ENCODE measurements around the gene EOMES. TPM values are rescaled to one million over a fixed set of nuclear protein-coding genes. Genes with fewer than 3 reads are reported as not detected.

EOMES gene
- total RNA-seq, 2 experiments from 2014 or later, result 4.6 to 5.6 TPM

- H3K4me3 Mint-ChIP-seq, result no peak overlapping the region
- H3K27me3 Mint-ChIP-seq, result peaks cover 69% of the 10 kb centered on the region
- peaks cover 22% of the 10 kb centered on the region for H3K36me3 Mint-ChIP-seq (ENCODE audit: low read depth)
Measured at GRCh38 chr3:27717200-27717852, 4.8 kb downstream of the EOMES start.

GRCh38 chr3:27716309-27716708 is 5.8 kb downstream of the EOMES start:
- CTCF ChIA-PET, result interaction anchor here (1.0 to 2.1 kb wide), 5 partner anchors 7 to 612 kb away, joined by 3 to 8 read pairs (median 3); no protein-coding TSS in a partner anchor
- no peaks in the 10 kb centered on the region for H3K9me3 Mint-ChIP-seq
- peak overlapping the region; percentile 11 for H3K27ac Mint-ChIP-seq
- H3K4me3 Mint-ChIP-seq, result no peak overlapping the region
- DNase-seq, result no peak
- peaks cover 68% of the 10 kb centered on the region for H3K27me3 Mint-ChIP-seq
- POLR2A ChIA-PET, result no interaction called here
- peaks cover 51% of the 10 kb centered on the region for H3K4me1 Mint-ChIP-seq
- H3K36me3 Mint-ChIP-seq (ENCODE audit: low read depth), result peaks cover 22% of the 10 kb centered on the region

More at GRCh38 chr3:27717200-27717852, 4.8 kb downstream of the EOMES start:
- Mint-ChIP-seq H3K9me3 (no peaks in the 10 kb centered on the region), H3K27ac (no peak overlapping the region), H3K4me1 (peaks cover 49% of the 10 kb centered on the region)
- ChIA-PET CTCF (interaction anchor here (1.2 kb wide), 1 partner anchor 10 kb away, joined by 6 read pairs; no protein-coding TSS in a partner anchor), POLR2A (no interaction called here)
- DNase-seq, result no peak

GRCh38 chr3:27715863-27716262 is 6.3 kb downstream of the EOMES start:
- Mint-ChIP-seq H3K27me3 (peaks cover 64% of the 10 kb centered on the region), H3K27ac (peak overlapping the region; percentile 28), H3K36me3 (ENCODE audit: low read depth) (peaks cover 19% of the 10 kb centered on the region), H3K9me3 (no peaks in the 10 kb centered on the region), H3K4me3 (no peak overlapping the region), H3K4me1 (peaks cover 47% of the 10 kb centered on the region)
- CTCF ChIA-PET, result interaction anchor here (1.0 to 2.1 kb wide), 4 partner anchors 8 to 612 kb away, joined by 3 to 8 read pairs (median 3); no protein-coding TSS in a partner anchor
- no peak for DNase-seq
- POLR2A ChIA-PET, result interaction anchor here (1.4 kb wide), 1 partner anchor 633 kb away, joined by 3 read pairs; the partner anchor contains the start of genes AZI2 and ZCWPW2

- Mint-ChIP-seq H3K36me3 (ENCODE audit: low read depth) (peaks cover 19% of the 10 kb centered on the region), H3K27me3 (peaks cover 60% of the 10 kb centered on the region), H3K4me1 (peaks cover 44% of the 10 kb centered on the region), H3K4me3 (peak overlapping the region; percentile 79), H3K27ac (no peak overlapping the region), H3K9me3 (no peaks in the 10 kb centered on the region)
- POLR2A ChIA-PET, result interaction anchor here (1.4 kb wide), 1 partner anchor 633 kb away, joined by 3 read pairs; the partner anchor contains the start of genes AZI2 and ZCWPW2
- no peak for DNase-seq
- CTCF ChIA-PET, result interaction anchor here (1.0 to 2.1 kb wide), 4 partner anchors 8 to 613 kb away, joined by 3 to 8 read pairs (median 3); no protein-coding TSS in a partner anchor
Measured at GRCh38 chr3:27715454-27715806, 6.7 kb downstream of the EOMES start.

GRCh38 chr3:27714692-27715453 is 7.2 kb downstream of the EOMES start:
- H3K27ac Mint-ChIP-seq, result peak overlapping the region; percentile 54
- peaks cover 40% of the 10 kb centered on the region for H3K4me1 Mint-ChIP-seq
- ChIA-PET CTCF (interaction anchor here (1.1 to 2.1 kb wide), 3 partner anchors 9 to 613 kb away, joined by 3 to 8 read pairs (median 3); no protein-coding TSS in a partner anchor), POLR2A (interaction anchor here (1.4 kb wide), 1 partner anchor 634 kb away, joined by 3 read pairs; the partner anchor contains the start of genes AZI2 and ZCWPW2)
- H3K9me3 Mint-ChIP-seq, result no peaks in the 10 kb centered on the region
- peak; percentile 34 for DNase-seq
- H3K36me3 Mint-ChIP-seq (ENCODE audit: low read depth), result peaks cover 16% of the 10 kb centered on the region
- H3K4me3 Mint-ChIP-seq, result peak overlapping the region; percentile 79
- H3K27me3 Mint-ChIP-seq, result peaks cover 59% of the 10 kb centered on the region

GRCh38 chr3:27714146-27714526 is 8.0 kb downstream of the EOMES start:
- ChIA-PET POLR2A (no interaction called here), CTCF (interaction anchor here (1.4 to 3.6 kb wide), 5 partner anchors 8 to 621 kb away, joined by 4 to 109 read pairs (median 46); partner anchors contain the start of gene EOMES)
- DNase-seq, result no peak
- H3K27me3 Mint-ChIP-seq, result peaks cover 54% of the 10 kb centered on the region
- H3K4me1 Mint-ChIP-seq, result peaks cover 40% of the 10 kb centered on the region
- peaks cover 16% of the 10 kb centered on the region for H3K36me3 Mint-ChIP-seq (ENCODE audit: low read depth)
- H3K9me3 Mint-ChIP-seq, result no peaks in the 10 kb centered on the region
- peak overlapping the region; percentile 6 for H3K27ac Mint-ChIP-seq
- peak overlapping the region; percentile 79 for H3K4me3 Mint-ChIP-seq

GRCh38 chr3:27713435-27714145 is 8.5 kb downstream of the EOMES start:
- peak overlapping the region; percentile 64 for H3K27ac Mint-ChIP-seq
- POLR2A ChIA-PET, result interaction anchor here (1.7 to 2.8 kb wide), 4 partner anchors 9 to 635 kb away, joined by 9 to 35 read pairs (median 16); partner anchors contain the start of genes AZI2, EOMES and ZCWPW2
- CTCF ChIA-PET, result interaction anchor here (1.0 to 3.6 kb wide), 13 partner anchors 9 to 636 kb away, joined by 3 to 109 read pairs (median 25); partner anchors contain the start of genes AZI2, EOMES and ZCWPW2
- no peak for DNase-seq
- peaks cover 16% of the 10 kb centered on the region for H3K36me3 Mint-ChIP-seq (ENCODE audit: low read depth)
- H3K27me3 Mint-ChIP-seq, result peaks cover 55% of the 10 kb centered on the region
- peak overlapping the region; percentile 79 for H3K4me3 Mint-ChIP-seq
- no peaks in the 10 kb centered on the region for H3K9me3 Mint-ChIP-seq
- H3K4me1 Mint-ChIP-seq, result peaks cover 40% of the 10 kb centered on the region

- DNase-seq, result no peak
- H3K4me3 Mint-ChIP-seq, result peak overlapping the region; percentile 79
- ChIA-PET POLR2A (interaction anchor here (1.3 to 2.8 kb wide), 6 partner anchors 10 to 636 kb away, joined by 4 to 35 read pairs (median 12); partner anchors contain the start of genes AZI2, EOMES, SLC4A7 and ZCWPW2), CTCF (interaction anchor here (0.9 to 3.6 kb wide), 23 partner anchors 9 to 637 kb away, joined by 3 to 109 read pairs (median 5); partner anchors contain the start of genes AZI2, EOMES and ZCWPW2)
- no peaks in the 10 kb centered on the region for H3K9me3 Mint-ChIP-seq
- H3K27ac Mint-ChIP-seq, result peak overlapping the region; percentile 64
- peaks cover 53% of the 10 kb centered on the region for H3K27me3 Mint-ChIP-seq
- H3K36me3 Mint-ChIP-seq (ENCODE audit: low read depth), result peaks cover 13% of the 10 kb centered on the region
- peaks cover 37% of the 10 kb centered on the region for H3K4me1 Mint-ChIP-seq
Measured at GRCh38 chr3:27713078-27713423, 9.1 kb downstream of the EOMES start.

GRCh38 chr3:27712136-27713077 is 9.7 kb downstream of the EOMES start:
- peaks cover 35% of the 10 kb centered on the region for H3K4me1 Mint-ChIP-seq
- CTCF ChIA-PET, result interaction anchor here (0.6 to 3.6 kb wide), 71 partner anchors 9 to 956 kb away, joined by 3 to 109 read pairs (median 4); partner anchors contain the start of genes AZI2, EOMES and ZCWPW2
- H3K27me3 Mint-ChIP-seq, result peaks cover 49% of the 10 kb centered on the region
- peak overlapping the region; percentile 79 for H3K4me3 Mint-ChIP-seq
- DNase-seq, result peak; percentile 84
- H3K9me3 Mint-ChIP-seq, result no peaks in the 10 kb centered on the region
- peak overlapping the region; percentile 64 for H3K27ac Mint-ChIP-seq
- peaks cover 6% of the 10 kb centered on the region for H3K36me3 Mint-ChIP-seq (ENCODE audit: low read depth)
- POLR2A ChIA-PET, result interaction anchor here (0.9 to 2.8 kb wide), 10 partner anchors 10 to 636 kb away, joined by 3 to 35 read pairs (median 4); partner anchors contain the start of genes AZI2, EOMES, SLC4A7 and ZCWPW2

GRCh38 chr3:27708250-27708649 is 13.9 kb downstream of the EOMES start:
- H3K27me3 Mint-ChIP-seq, result peaks cover 30% of the 10 kb centered on the region
- POLR2A ChIA-PET, result no interaction called here

GRCh38 chr3:27699067-27699466 is 23.1 kb downstream of the EOMES start:
- peaks cover 2% of the 10 kb centered on the region for H3K9me3 Mint-ChIP-seq
- H3K36me3 Mint-ChIP-seq (ENCODE audit: low read depth), result no peaks in the 10 kb centered on the region
- no peaks in the 10 kb centered on the region for H3K27me3 Mint-ChIP-seq
- ChIA-PET POLR2A (no interaction called here), CTCF (no interaction called here)
- H3K27ac Mint-ChIP-seq, result no peak overlapping the region
- H3K4me1 Mint-ChIP-seq, result no peaks in the 10 kb centered on the region
- H3K4me3 Mint-ChIP-seq, result no peak overlapping the region
- DNase-seq, result no peak

More at GRCh38 chr3:27708250-27708649, 13.9 kb downstream of the EOMES start:
- H3K36me3 Mint-ChIP-seq (ENCODE audit: low read depth), result peaks cover 2% of the 10 kb centered on the region
- DNase-seq, result no peak
- H3K9me3 Mint-ChIP-seq, result no peaks in the 10 kb centered on the region
- no peak overlapping the region for H3K27ac Mint-ChIP-seq
- H3K4me3 Mint-ChIP-seq, result no peak overlapping the region
- peaks cover 10% of the 10 kb centered on the region for H3K4me1 Mint-ChIP-seq
- CTCF ChIA-PET, result interaction anchor here (1.0 to 1.4 kb wide), 3 partner anchors 14 to 618 kb away, joined by 4 read pairs; partner anchors contain the start of gene EOMES
